Measurements from ENCODE around the gene CNPY1.

DNA sequence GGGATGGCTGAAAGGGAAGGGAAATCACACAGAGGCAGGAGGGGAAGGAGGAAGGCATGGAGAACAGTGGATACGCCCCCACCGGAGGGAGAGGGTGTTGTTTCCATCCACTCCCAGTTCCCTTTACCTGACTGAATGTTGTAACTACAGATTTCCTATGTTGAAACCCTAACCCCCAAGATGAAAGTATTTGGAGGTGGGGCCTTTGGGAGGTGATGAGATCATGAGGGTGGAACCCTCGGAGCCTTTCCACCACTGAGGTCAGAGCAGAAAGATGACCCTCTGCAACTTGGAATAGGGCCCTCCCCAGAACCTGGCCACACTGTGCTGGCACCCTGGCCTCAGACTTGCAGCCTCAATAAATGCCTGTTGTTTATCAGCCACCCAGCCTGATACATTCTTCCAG is 48.6 kb upstream of the CNPY1 start:
- TF ChIP-seq, protein P1, sequence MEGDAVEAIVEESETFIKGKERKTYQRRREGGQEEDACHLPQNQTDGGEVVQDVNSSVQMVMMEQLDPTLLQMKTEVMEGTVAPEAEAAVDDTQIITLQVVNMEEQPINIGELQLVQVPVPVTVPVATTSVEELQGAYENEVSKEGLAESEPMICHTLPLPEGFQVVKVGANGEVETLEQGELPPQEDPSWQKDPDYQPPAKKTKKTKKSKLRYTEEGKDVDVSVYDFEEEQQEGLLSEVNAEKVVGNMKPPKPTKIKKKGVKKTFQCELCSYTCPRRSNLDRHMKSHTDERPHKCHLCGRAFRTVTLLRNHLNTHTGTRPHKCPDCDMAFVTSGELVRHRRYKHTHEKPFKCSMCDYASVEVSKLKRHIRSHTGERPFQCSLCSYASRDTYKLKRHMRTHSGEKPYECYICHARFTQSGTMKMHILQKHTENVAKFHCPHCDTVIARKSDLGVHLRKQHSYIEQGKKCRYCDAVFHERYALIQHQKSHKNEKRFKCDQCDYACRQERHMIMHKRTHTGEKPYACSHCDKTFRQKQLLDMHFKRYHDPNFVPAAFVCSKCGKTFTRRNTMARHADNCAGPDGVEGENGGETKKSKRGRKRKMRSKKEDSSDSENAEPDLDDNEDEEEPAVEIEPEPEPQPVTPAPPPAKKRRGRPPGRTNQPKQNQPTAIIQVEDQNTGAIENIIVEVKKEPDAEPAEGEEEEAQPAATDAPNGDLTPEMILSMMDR (IDR thresholded peaks at IDR 0.05) = no peak
- no peak for TF ChIP-seq POLR2AphosphoS5 (IDR thresholded peaks at IDR 0.05)
- no peak for TF ChIP-seq POLR2A (IDR thresholded peaks at IDR 0.05)

Measured in suprapubic skin (tissue), 4 donors.